Activated CD4-positive, alpha-beta T cell treated with anti-CD3 and anti-CD28 coated beads, Interleukin-2, amount 10 ng/mL, durations not matched to agents 24 days and 14 days (primary cell): ENCODE measurements around the gene GTSE1. TPM values are rescaled to one million over a fixed set of nuclear protein-coding genes. Genes with fewer than 3 reads are reported as not detected.
"Not testable (repeated sequence)": the region's sequence is repeated elsewhere in the genome, so short reads cannot be mapped to it uniquely, and the experiment has no call there.

Source experiments
- DNase-seq: peaks from one replicate; pipeline ENCODE4 v3.0.0; 2022
- H3K27ac Mint-ChIP-seq: one replicate; pipeline ENCODE4 v1.8.0; 2022; ENCODE audit warnings: mild to moderate bottlenecking, mixed read lengths
- H3K27me3 Mint-ChIP-seq: one replicate; pipeline ENCODE4 v1.8.0; 2022; ENCODE audit warnings: mixed read lengths
- H3K36me3 Mint-ChIP-seq: one replicate; pipeline ENCODE4 v1.8.0; 2022; ENCODE audit warnings: low read depth, mild to moderate bottlenecking, mixed read lengths
- H3K4me1 Mint-ChIP-seq: one replicate; pipeline ENCODE4 v1.8.0; 2021; ENCODE audit warnings: mixed read lengths
- H3K4me3 Mint-ChIP-seq: one replicate; pipeline ENCODE4 v1.8.0; 2022; ENCODE audit warnings: mild to moderate bottlenecking, moderate library complexity, mixed read lengths
- H3K9me3 Mint-ChIP-seq: one replicate; pipeline ENCODE4 v1.8.0; 2021; ENCODE audit warnings: mixed read lengths
- intact Hi-C: fragments of 100-400 bp; cut with micrococcal nuclease; formaldehyde crosslinking; loops from one replicate; pipeline ENCODE4 v1.15.1; 2023
- total RNA-seq: library from RNA; stranded (reverse); gene quantifications from 2 replicates; pipeline ENCODE4 v1.2.3, GENCODE V29; 2022

Gene GTSE1
- total RNA-seq, 1 donor from 2014 or later: 37.6 TPM

DNA sequence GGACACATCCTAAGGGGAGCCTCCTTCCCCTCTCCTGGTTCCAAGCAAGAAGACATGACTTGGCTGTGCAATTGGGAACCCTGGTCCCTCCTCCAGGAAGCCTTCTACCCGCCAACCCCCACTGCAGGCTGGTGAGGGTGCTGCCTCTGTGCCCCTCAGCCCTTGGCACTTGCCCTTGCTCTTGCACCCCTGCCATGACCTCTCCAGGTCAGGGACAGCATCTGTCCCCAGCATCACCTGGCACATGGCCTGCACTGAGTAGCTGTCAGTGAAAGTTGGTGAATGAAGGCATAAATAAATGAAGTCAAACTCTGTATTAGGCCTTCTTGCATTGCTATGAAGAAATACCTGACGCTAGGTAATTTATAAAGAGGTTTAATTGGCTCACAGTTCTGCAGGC lies 1.9 kb upstream of the GTSE1 start:
- DNase-seq: no peak
- intact Hi-C loops: loop anchor here (5.0 kb wide), 3 partner anchors 42 to 172 kb away; partner anchors contain the start of genes CDPF1 and PPARA
- no peaks in the 10 kb centered on the region for H3K9me3 Mint-ChIP-seq
- H3K27me3 Mint-ChIP-seq: no peaks in the 10 kb centered on the region
- H3K4me1 Mint-ChIP-seq: peaks cover 41% of the 10 kb centered on the region
- no peak overlapping the region for H3K27ac Mint-ChIP-seq
- peaks cover 50% of the 10 kb centered on the region for H3K36me3 Mint-ChIP-seq
- H3K4me3 Mint-ChIP-seq: peak overlapping the region; percentile 91

DNA sequence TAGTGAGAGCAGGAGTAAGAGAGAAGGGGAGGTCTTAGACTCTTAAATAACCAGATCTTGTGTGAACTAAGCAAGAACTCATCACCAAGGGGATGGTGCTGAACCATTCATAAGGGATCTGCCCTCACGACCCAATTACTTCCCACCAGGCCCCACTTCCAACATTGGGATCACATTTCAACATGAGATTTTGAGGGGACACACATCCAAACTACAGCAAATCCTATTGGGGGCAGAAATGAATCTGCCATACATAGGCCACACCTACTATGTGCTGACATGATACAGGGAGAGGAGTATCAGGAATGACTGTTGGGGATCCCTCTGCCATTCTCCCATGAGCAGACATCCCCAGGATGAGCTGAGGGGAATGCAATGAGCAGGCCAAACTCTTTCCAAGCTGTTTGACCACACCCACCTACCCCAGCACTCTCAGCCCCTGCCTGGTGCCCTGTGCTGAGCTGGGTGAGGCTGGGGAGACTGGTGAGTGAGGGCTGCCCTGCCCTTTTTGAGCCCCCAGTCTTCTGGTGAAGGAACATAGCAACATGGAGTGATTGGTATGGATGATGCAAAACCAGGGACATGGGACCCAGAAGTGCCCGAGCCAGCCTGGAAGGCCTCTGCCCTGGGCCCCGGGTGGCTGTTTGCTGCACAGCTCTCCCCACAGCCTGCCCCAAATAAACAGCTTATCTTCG lies 1.2 kb upstream of the GTSE1 start:
- Mint-ChIP-seq H3K36me3 (peaks cover 48% of the 10 kb centered on the region), H3K9me3 (no peaks in the 10 kb centered on the region), H3K4me3 (peak overlapping the region; percentile 91), H3K27ac (peak overlapping the region; percentile 94), H3K4me1 (peaks cover 41% of the 10 kb centered on the region), H3K27me3 (no peaks in the 10 kb centered on the region)
- intact Hi-C loops: loop anchor here (5.0 kb wide), 3 partner anchors 43 to 173 kb away; partner anchors contain the start of genes CDPF1 and PPARA
- DNase-seq: peak; percentile 61

DNA sequence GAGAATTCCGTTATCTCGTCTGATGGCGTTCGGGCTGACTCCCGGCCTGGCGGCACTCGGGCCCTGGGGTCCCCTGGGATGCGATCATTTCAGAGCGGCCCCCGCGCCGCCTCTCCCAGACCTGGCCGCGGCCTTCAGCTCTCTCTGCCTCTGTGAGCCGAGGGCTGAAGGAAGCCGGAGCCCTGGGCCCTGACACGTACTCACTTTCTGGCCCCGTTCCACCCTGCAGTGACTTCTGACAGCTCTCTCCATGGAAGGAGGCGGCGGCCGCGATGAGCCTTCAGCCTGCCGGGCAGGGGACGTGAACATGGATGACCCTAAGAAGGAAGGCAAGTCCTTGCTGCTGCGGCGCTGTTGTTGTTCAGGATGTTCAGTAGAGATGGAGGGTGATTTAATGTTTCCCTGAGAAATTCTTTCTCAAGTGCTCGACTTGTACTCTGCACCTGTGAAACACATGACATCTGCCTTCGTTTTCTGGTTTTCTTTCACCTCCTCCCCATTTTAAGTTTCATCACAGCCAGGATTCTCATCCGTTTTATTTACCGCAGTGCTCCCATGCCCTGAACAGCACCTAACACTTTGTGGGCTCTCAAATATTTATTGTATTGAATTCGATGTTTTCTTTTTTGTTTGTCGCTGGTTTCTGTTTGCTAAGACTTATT lies 612 bp downstream of the GTSE1 start:
- peak overlapping the region; percentile 91 for H3K4me3 Mint-ChIP-seq
- peak overlapping the region; percentile 68 for H3K27ac Mint-ChIP-seq
- H3K9me3 Mint-ChIP-seq: no peaks in the 10 kb centered on the region
- no peaks in the 10 kb centered on the region for H3K27me3 Mint-ChIP-seq
- peak; percentile 77 for DNase-seq
- intact Hi-C loops: loop anchor here (5.0 kb wide), 3 partner anchors 45 to 175 kb away; partner anchors contain the start of genes CDPF1 and PPARA
- peaks cover 44% of the 10 kb centered on the region for H3K36me3 Mint-ChIP-seq
- H3K4me1 Mint-ChIP-seq: peaks cover 44% of the 10 kb centered on the region

DNA sequence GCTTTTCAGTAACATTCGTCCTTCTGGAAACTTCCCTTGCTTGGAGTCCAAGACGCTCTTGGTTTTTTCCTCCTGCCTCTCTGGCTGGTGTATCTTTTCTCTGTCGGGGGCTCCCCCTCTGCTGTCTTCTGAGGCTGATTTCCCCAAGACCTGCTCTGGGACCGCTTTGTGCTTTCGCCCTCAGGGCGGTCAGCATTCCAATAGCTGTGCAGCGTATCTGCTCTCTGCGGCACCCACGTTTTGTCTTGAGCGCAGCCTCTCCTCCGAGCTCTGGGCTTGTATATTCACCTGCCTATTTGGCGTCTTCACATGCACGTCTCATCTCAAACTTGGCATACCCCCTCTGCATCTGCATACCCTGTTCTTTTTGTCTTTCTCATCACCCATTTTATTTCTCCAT lies 2.4 kb downstream of the GTSE1 start:
- intact Hi-C loops: loop anchor here (5.0 kb wide), 3 partner anchors 47 to 177 kb away; partner anchors contain the start of genes CDPF1 and PPARA
- no peaks in the 10 kb centered on the region for H3K9me3 Mint-ChIP-seq
- H3K27me3 Mint-ChIP-seq: no peaks in the 10 kb centered on the region
- peaks cover 49% of the 10 kb centered on the region for H3K4me1 Mint-ChIP-seq
- no peak for DNase-seq
- H3K4me3 Mint-ChIP-seq: peak overlapping the region; percentile 91
- H3K27ac Mint-ChIP-seq: no peak overlapping the region
- H3K36me3 Mint-ChIP-seq: peaks cover 43% of the 10 kb centered on the region

GRCh38 chr22:46300491-46300890 lies 3.8 kb downstream of the GTSE1 start:
- Mint-ChIP-seq H3K4me1 (peaks cover 44% of the 10 kb centered on the region), H3K36me3 (peaks cover 43% of the 10 kb centered on the region), H3K4me3 (no peak overlapping the region), H3K27me3 (no peaks in the 10 kb centered on the region), H3K27ac (no peak overlapping the region), H3K9me3 (no peaks in the 10 kb centered on the region)
- intact Hi-C loops: no loop called here
- DNase-seq: no peak

- peak overlapping the region; percentile 30 for H3K27ac Mint-ChIP-seq
- peaks cover 36% of the 10 kb centered on the region for H3K4me1 Mint-ChIP-seq
- intact Hi-C loops: no loop called here
- DNase-seq: no peak
- H3K4me3 Mint-ChIP-seq: peak overlapping the region; percentile 1
- H3K9me3 Mint-ChIP-seq: no peaks in the 10 kb centered on the region
- H3K36me3 Mint-ChIP-seq: peaks cover 47% of the 10 kb centered on the region
- no peaks in the 10 kb centered on the region for H3K27me3 Mint-ChIP-seq
Measured at GRCh38 chr22:46303347-46303965, 6.8 kb downstream of the GTSE1 start.

DNA sequence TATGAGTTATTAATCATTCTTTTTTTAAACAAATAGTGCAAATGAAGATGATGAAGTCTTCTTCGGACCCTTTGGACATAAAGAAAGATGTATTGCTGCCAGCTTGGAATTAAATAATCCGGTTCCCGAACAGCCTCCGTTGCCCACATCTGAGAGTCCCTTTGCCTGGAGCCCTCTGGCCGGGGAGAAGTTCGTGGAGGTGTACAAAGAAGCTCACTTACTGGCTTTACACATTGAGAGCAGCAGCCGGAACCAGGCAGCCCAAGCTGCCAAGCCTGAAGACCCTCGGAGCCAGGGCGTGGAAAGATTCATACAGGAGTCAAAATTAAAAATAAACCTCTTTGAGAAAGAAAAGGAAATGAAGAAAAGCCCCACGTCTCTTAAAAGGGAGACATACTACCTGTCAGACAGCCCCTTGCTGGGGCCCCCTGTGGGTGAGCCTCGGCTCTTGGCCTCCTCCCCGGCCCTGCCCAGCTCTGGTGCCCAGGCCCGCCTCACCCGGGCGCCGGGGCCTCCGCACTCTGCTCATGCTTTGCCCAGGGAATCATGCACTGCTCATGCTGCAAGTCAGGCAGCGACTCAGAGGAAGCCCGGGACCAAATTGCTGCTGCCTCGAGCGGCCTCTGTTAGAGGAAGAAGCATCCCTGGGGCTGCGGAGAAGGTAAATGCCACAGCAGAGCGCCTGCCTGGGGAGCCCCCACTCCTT lies 11.8 kb downstream of the GTSE1 start:
- Mint-ChIP-seq H3K36me3 (peaks cover 46% of the 10 kb centered on the region), H3K4me1 (peaks cover 19% of the 10 kb centered on the region), H3K9me3 (no peaks in the 10 kb centered on the region), H3K27me3 (no peaks in the 10 kb centered on the region), H3K27ac (no peak overlapping the region), H3K4me3 (no peak overlapping the region)
- DNase-seq: no peak
- intact Hi-C loops: no loop called here

DNA sequence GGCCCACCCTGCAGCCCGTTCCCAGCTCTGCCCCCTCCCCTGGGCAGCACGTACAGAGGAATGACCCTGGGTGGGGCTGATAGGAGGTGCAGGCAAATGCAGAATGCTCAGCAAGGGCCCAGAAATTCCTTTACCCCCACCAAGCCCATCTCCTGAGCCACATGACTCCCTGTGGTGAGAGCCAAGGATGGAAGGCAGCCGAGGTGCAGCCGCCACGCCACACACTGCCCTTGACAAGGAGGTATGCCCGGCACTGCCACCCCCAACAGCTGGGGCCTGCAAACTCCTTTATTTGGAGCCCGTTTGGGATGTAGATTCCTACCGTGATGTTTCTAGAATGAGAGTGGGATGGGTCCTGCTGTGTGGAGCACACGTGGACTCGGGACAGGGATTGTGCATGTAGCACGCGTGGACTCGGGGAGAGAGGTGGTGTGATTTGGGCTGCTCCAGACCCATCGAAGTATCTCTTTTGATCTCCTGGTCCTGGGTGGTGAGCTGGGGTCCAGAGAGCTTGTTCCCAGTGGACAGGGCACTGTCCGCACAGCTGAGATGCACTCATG lies 12.9 kb downstream of the GTSE1 start:
- no peak overlapping the region for H3K27ac Mint-ChIP-seq
- peaks cover 39% of the 10 kb centered on the region for H3K36me3 Mint-ChIP-seq
- H3K4me3 Mint-ChIP-seq: no peak overlapping the region
- intact Hi-C loops: no loop called here
- no peaks in the 10 kb centered on the region for H3K9me3 Mint-ChIP-seq
- H3K4me1 Mint-ChIP-seq: peaks cover 12% of the 10 kb centered on the region
- no peak for DNase-seq
- H3K27me3 Mint-ChIP-seq: no peaks in the 10 kb centered on the region

DNA sequence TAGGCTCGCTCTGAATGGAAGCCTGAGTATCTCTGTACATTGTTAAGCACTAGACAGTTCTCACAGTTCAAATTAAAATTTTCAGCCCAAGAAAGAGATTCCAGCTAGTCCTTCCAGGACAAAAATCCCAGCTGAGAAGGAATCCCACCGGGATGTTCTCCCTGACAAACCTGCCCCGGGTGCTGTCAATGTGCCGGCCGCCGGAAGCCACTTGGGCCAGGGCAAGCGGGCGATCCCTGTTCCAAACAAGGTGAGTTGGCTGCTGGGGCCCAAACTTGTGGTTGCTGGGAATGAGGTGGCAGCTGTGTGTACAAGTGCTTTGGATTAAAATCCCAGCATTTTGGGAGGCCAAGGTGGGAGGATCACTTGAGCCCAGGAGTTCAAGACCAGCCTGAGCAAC lies 15.4 kb downstream of the GTSE1 start:
- peaks cover 34% of the 10 kb centered on the region for H3K36me3 Mint-ChIP-seq
- H3K9me3 Mint-ChIP-seq: no peaks in the 10 kb centered on the region
- DNase-seq: no peak
- no peak overlapping the region for H3K27ac Mint-ChIP-seq
- no peaks in the 10 kb centered on the region for H3K27me3 Mint-ChIP-seq
- H3K4me1 Mint-ChIP-seq: peaks cover 8% of the 10 kb centered on the region
- H3K4me3 Mint-ChIP-seq: no peak overlapping the region
- intact Hi-C loops: no loop called here

- intact Hi-C loops, H3K9me3 Mint-ChIP-seq, H3K27me3 Mint-ChIP-seq, H3K4me3 Mint-ChIP-seq, H3K27ac Mint-ChIP-seq, DNase-seq, H3K4me1 Mint-ChIP-seq: not testable (repeated sequence)
- H3K36me3 Mint-ChIP-seq: peaks cover 39% of the 10 kb centered on the region
Measured at GRCh38 chr22:46312848-46313247, 16.2 kb downstream of the GTSE1 start.

- no peaks in the 10 kb centered on the region for H3K4me1 Mint-ChIP-seq
- H3K4me3 Mint-ChIP-seq: no peak overlapping the region
- H3K27me3 Mint-ChIP-seq: no peaks in the 10 kb centered on the region
- H3K9me3 Mint-ChIP-seq: no peaks in the 10 kb centered on the region
- DNase-seq: no peak
- peaks cover 40% of the 10 kb centered on the region for H3K36me3 Mint-ChIP-seq
- H3K27ac Mint-ChIP-seq: no peak overlapping the region
- intact Hi-C loops: no loop called here
Measured at GRCh38 chr22:46315976-46316375, 19.3 kb downstream of the GTSE1 start.

GRCh38 chr22:46317646-46318045 lies 21.0 kb downstream of the GTSE1 start:
- intact Hi-C loops: no loop called here
- H3K27me3 Mint-ChIP-seq: no peaks in the 10 kb centered on the region
- H3K36me3 Mint-ChIP-seq: peaks cover 41% of the 10 kb centered on the region
- DNase-seq: no peak
- no peak overlapping the region for H3K4me3 Mint-ChIP-seq
- H3K27ac Mint-ChIP-seq: no peak overlapping the region
- no peaks in the 10 kb centered on the region for H3K4me1 Mint-ChIP-seq
- H3K9me3 Mint-ChIP-seq: no peaks in the 10 kb centered on the region

DNA sequence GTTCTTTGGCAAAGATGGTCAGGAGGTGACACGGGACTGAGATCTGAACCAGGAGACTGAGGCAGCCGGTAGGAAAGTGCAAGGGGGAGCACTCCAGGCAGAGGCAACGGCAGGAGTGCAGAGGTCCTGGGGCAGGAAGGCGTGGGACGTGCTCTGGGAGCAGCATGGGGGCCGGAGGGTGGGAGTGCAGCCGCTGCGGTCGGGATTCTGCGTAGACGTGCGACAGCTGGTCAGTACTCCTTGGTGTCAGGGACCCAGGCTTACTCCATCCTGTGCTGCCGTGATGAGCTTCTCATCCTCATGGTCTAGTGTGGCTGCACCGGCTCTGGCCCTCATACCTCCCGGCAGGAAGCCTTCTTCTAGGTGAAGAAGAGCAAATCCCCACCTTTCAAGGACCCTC lies 21.9 kb downstream of the GTSE1 start:
- no peak overlapping the region for H3K4me3 Mint-ChIP-seq
- no peaks in the 10 kb centered on the region for H3K4me1 Mint-ChIP-seq
- DNase-seq: no peak
- H3K36me3 Mint-ChIP-seq: peaks cover 47% of the 10 kb centered on the region
- intact Hi-C loops: no loop called here
- H3K27me3 Mint-ChIP-seq: no peaks in the 10 kb centered on the region
- H3K9me3 Mint-ChIP-seq: no peaks in the 10 kb centered on the region
- no peak overlapping the region for H3K27ac Mint-ChIP-seq
